ENCODE data around the gene TPCN1.

TPCN1 gene

DNA sequence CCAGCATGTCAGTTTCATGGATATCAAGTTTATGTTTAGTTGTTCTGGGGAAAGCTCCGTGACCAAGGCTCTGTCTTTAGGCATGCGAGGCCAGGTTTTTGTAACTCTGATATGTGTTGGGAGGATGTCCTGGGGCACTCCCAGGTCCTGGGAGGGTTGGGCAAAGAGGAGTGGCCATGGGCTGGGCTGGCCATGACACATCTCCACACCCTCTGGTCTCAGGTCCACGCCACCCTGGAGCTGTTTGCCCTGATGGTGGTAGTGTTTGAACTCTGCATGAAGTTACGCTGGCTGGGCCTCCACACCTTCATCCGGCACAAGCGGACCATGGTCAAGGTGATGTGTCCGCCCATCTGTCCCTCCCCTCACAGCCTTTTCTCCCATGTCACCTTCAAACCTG, 46.4 kb downstream of the TPCN1 start:
- Histone ChIP-seq H3K4me3 (ENCODE audit: low read depth, low read length) (no peak overlapping the region), H3K27ac (no peak overlapping the region), H3K27me3 (replicated peaks) (no peaks in the 10 kb centered on the region), H3K36me3 (replicated peaks) (peaks cover 8% of the 10 kb centered on the region)
- in situ Hi-C loops (cut with HindIII; ENCODE audit: low pct_ligation_motif_present, low sequenced_read_pairs), result no loop called here
- no peak for DNase-seq
- TF ChIP-seq, protein P1, sequence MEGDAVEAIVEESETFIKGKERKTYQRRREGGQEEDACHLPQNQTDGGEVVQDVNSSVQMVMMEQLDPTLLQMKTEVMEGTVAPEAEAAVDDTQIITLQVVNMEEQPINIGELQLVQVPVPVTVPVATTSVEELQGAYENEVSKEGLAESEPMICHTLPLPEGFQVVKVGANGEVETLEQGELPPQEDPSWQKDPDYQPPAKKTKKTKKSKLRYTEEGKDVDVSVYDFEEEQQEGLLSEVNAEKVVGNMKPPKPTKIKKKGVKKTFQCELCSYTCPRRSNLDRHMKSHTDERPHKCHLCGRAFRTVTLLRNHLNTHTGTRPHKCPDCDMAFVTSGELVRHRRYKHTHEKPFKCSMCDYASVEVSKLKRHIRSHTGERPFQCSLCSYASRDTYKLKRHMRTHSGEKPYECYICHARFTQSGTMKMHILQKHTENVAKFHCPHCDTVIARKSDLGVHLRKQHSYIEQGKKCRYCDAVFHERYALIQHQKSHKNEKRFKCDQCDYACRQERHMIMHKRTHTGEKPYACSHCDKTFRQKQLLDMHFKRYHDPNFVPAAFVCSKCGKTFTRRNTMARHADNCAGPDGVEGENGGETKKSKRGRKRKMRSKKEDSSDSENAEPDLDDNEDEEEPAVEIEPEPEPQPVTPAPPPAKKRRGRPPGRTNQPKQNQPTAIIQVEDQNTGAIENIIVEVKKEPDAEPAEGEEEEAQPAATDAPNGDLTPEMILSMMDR (IDR thresholded peaks at IDR 0.05; ENCODE audit: low read depth, low read length, missing control alignments), result no peak

DNA sequence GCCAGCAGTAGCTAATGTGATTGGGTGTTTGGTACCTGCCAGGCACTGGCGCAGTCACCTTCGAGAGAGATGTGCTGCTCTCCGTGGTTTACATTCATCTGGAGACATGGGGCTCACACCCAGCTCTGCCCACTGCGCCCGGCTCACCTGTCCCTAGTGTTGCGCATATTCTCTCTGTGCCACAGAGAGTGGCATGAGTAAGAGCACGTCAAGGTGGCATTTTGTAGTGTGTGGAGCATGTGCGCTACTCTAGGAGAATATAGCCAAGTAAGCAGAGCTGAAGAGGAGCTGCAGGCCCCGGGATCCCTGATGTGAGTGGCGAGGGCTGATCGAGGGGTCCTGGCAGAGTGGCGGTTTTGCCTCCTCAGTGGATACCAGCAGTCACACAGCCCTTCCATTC, 46.9 kb downstream of the TPCN1 start:
- no peak for DNase-seq
- H3K27me3 ChIP-seq (replicated peaks), result no peaks in the 10 kb centered on the region
- peaks cover 8% of the 10 kb centered on the region for H3K36me3 ChIP-seq (replicated peaks)
- H3K4me3 ChIP-seq (ENCODE audit: low read depth, low read length), result no peak overlapping the region
- no peak overlapping the region for H3K27ac ChIP-seq
- in situ Hi-C loops (cut with HindIII; ENCODE audit: low pct_ligation_motif_present, low sequenced_read_pairs), result no loop called here
- TF ChIP-seq, protein P1 (IDR thresholded peaks at IDR 0.05; ENCODE audit: low read depth, low read length, missing control alignments), result no peak

DNA sequence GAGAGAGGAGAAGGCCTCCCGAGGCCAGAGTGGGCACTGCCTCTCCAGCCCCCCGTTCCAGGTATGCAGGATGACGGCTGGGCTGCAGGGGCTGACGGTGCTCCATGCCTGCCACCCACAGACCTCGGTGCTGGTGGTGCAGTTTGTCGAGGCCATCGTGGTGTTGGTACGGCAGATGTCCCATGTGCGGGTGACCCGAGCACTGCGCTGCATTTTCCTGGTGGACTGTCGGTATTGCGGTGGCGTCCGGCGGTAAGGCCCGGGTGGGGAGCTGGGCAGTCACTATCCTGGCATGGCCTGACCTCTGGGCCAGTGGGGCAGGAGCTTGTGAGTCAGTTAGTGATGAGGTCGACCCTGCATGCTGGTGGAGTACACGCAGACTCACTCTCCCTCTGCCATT, 47.4 kb downstream of the TPCN1 start:
- DNase-seq, result no peak
- H3K36me3 ChIP-seq (replicated peaks), result peaks cover 8% of the 10 kb centered on the region
- in situ Hi-C loops (cut with HindIII; ENCODE audit: low pct_ligation_motif_present, low sequenced_read_pairs), result no loop called here
- no peaks in the 10 kb centered on the region for H3K27me3 ChIP-seq (replicated peaks)
- H3K27ac ChIP-seq, result no peak overlapping the region
- H3K4me3 ChIP-seq (ENCODE audit: low read depth, low read length), result no peak overlapping the region
- TF ChIP-seq, protein P1 (IDR thresholded peaks at IDR 0.05; ENCODE audit: low read depth, low read length, missing control alignments), result no peak

DNA sequence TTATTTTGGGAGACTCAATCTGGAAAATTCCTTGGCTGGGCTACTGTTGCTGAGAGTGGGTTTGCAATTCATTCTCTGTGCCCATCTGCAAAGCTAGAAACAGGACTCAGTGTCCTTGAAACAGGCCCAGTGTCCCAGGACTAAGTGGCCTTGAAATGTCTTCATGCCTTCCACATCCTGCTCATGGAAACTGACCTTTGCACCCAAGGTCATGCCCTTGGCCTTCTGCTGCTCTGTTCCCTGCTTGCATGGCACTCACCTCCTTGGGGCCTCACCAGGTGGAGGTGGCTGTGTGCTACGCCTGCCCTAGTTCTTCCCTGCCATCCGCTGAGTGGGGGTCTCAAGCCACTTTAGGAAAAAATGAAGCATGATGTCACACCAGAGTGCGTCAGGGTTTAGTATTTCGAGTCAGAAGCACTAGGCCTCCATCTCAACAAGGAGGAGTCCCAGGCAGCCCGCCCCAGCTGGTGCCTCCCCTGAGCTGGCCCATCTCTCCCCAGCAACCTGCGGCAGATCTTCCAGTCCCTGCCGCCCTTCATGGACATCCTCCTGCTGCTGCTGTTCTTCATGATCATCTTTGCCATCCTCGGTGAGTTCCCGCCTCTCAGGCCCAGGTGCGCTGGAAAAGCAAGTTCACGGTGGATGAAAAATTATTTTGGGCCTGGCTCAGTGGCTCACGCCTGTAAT, 48.1 kb downstream of the TPCN1 start:
- TF ChIP-seq, protein P1 (IDR thresholded peaks at IDR 0.05; ENCODE audit: low read depth, low read length, missing control alignments), result no peak
- H3K36me3 ChIP-seq (replicated peaks), result peaks cover 8% of the 10 kb centered on the region
- H3K27ac ChIP-seq, result no peak overlapping the region

DNA sequence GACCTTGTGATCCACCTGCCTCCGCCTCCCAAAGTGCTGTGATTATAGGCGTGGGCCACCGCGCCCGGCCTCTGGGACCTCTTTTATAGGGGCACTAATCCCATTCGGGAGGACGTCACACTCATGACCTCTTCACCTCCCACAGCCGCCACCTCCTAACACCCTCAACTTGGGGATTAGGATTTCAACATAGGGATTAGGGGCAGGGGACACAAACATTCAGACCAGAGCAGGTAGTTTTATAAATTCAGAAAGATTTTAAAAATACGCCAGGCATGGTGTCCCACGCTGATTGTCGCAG, 49.4 kb downstream of the TPCN1 start:
- TF ChIP-seq, protein P1 (IDR thresholded peaks at IDR 0.05; ENCODE audit: low read depth, low read length, missing control alignments), result no peak
- no peak for DNase-seq
- Histone ChIP-seq H3K36me3 (replicated peaks) (peaks cover 14% of the 10 kb centered on the region), H3K27me3 (replicated peaks) (no peaks in the 10 kb centered on the region), H3K4me3 (ENCODE audit: low read depth, low read length) (no peak overlapping the region), H3K27ac (no peak overlapping the region)
- in situ Hi-C loops (cut with HindIII; ENCODE audit: low pct_ligation_motif_present, low sequenced_read_pairs), result no loop called here

More for the DNA sequence above, 48.1 kb downstream of the TPCN1 start:
- no peak overlapping the region for H3K4me3 ChIP-seq (ENCODE audit: low read depth, low read length)
- no peaks in the 10 kb centered on the region for H3K27me3 ChIP-seq (replicated peaks)
- in situ Hi-C loops (cut with HindIII; ENCODE audit: low pct_ligation_motif_present, low sequenced_read_pairs), result no loop called here
- DNase-seq, result no peak

DNA sequence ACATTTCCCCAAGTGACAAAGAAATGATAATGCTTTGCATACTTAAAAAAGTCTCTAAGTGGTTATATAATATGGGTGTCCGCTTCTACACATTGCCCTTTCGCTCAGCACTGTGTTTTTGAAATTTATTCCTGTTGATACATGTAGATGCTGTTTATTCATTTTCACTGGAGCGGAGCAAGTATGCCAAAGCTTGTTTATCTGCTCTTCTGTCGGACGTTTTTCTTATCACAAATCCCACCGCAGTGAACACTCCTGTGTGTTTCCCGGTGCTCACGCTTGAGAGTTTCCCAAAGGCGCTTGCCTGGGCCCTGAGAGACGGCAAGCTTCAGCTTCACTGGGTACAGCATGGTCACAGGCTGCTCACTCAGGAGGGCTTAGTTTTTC, 50.2 kb downstream of the TPCN1 start:
- peaks cover 10% of the 10 kb centered on the region for H3K36me3 ChIP-seq (replicated peaks)
- no peak for DNase-seq
- H3K27ac ChIP-seq, result peak overlapping the region; percentile 54
- no peaks in the 10 kb centered on the region for H3K27me3 ChIP-seq (replicated peaks)
- H3K4me3 ChIP-seq (ENCODE audit: low read depth, low read length), result no peak overlapping the region
- TF ChIP-seq, protein P1 (IDR thresholded peaks at IDR 0.05; ENCODE audit: low read depth, low read length, missing control alignments), result no peak
- in situ Hi-C loops (cut with HindIII; ENCODE audit: low pct_ligation_motif_present, low sequenced_read_pairs), result no loop called here
